Measurements from ENCODE around the gene FOXP4. TPM values are rescaled to one million over a fixed set of nuclear protein-coding genes. Genes with fewer than 3 reads are reported as not detected.
A peak's percentile ranks its signal among the peaks of the same experiment; 100 is the strongest.

The FOXP4 gene
- total RNA-seq, 1 donor from 2014 or later = 22.4 TPM

GRCh38 chr6:41637194-41638001 is 91.2 kb downstream of the FOXP4 start:
- no peak for DNase-seq (ENCODE audit: low read depth)
- no peaks in the 10 kb centered on the region for H3K36me3 ChIP-seq (ENCODE audit: control insufficient read depth, insufficient read depth, low read length)
- TF ChIP-seq, protein P1, sequence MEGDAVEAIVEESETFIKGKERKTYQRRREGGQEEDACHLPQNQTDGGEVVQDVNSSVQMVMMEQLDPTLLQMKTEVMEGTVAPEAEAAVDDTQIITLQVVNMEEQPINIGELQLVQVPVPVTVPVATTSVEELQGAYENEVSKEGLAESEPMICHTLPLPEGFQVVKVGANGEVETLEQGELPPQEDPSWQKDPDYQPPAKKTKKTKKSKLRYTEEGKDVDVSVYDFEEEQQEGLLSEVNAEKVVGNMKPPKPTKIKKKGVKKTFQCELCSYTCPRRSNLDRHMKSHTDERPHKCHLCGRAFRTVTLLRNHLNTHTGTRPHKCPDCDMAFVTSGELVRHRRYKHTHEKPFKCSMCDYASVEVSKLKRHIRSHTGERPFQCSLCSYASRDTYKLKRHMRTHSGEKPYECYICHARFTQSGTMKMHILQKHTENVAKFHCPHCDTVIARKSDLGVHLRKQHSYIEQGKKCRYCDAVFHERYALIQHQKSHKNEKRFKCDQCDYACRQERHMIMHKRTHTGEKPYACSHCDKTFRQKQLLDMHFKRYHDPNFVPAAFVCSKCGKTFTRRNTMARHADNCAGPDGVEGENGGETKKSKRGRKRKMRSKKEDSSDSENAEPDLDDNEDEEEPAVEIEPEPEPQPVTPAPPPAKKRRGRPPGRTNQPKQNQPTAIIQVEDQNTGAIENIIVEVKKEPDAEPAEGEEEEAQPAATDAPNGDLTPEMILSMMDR (IDR thresholded peaks at IDR 0.05; ENCODE audit: insufficient read depth, low read length, poor library complexity, severe bottlenecking) = no peak
- peaks cover 27% of the 10 kb centered on the region for H3K27me3 ChIP-seq (ENCODE audit: control insufficient read depth, insufficient read depth, low read length)
- peak overlapping the region; percentile 48 for H3K4me3 ChIP-seq (ENCODE audit: low read depth, low read length)

GRCh38 chr6:41638002-41638934 is 92.1 kb downstream of the FOXP4 start, which contains the start of gene MDFI:
TSS of gene MDFI (plus strand) at chr6:41638468. CDS start at chr6:41638750, 282 bp downstream.
- DNase-seq (ENCODE audit: low read depth) = no peak
- no peaks in the 10 kb centered on the region for H3K36me3 ChIP-seq (ENCODE audit: control insufficient read depth, insufficient read depth, low read length)
- peaks cover 27% of the 10 kb centered on the region for H3K27me3 ChIP-seq (ENCODE audit: control insufficient read depth, insufficient read depth, low read length)
- TF ChIP-seq, protein P1 (IDR thresholded peaks at IDR 0.05; ENCODE audit: insufficient read depth, low read length, poor library complexity, severe bottlenecking) = no peak
- H3K4me3 ChIP-seq (ENCODE audit: low read depth, low read length) = peak within 1 kb of the TSS; percentile 48

- TF ChIP-seq, protein P1 (IDR thresholded peaks at IDR 0.05; ENCODE audit: insufficient read depth, low read length, poor library complexity, severe bottlenecking) = no peak
- Histone ChIP-seq H3K27me3 (ENCODE audit: control insufficient read depth, insufficient read depth, low read length) (peaks cover 27% of the 10 kb centered on the region), H3K36me3 (ENCODE audit: control insufficient read depth, insufficient read depth, low read length) (no peaks in the 10 kb centered on the region), H3K4me3 (ENCODE audit: low read depth, low read length) (peak overlapping the region; percentile 48)
- no peak for DNase-seq (ENCODE audit: low read depth)
These were observed 93.0 kb downstream of the FOXP4 start for GRCh38 chr6:41638935-41639808.

GRCh38 chr6:41639809-41640371 is 93.7 kb downstream of the FOXP4 start:
- no peak for DNase-seq (ENCODE audit: low read depth)
- H3K27me3 ChIP-seq (ENCODE audit: control insufficient read depth, insufficient read depth, low read length) = peaks cover 27% of the 10 kb centered on the region
- TF ChIP-seq, protein P1 (IDR thresholded peaks at IDR 0.05; ENCODE audit: insufficient read depth, low read length, poor library complexity, severe bottlenecking) = no peak
- no peak overlapping the region for H3K4me3 ChIP-seq (ENCODE audit: low read depth, low read length)
- H3K36me3 ChIP-seq (ENCODE audit: control insufficient read depth, insufficient read depth, low read length) = no peaks in the 10 kb centered on the region

GRCh38 chr6:41640426-41640825 is 94.2 kb downstream of the FOXP4 start:
- no peak for DNase-seq (ENCODE audit: low read depth)
- H3K4me3 ChIP-seq (ENCODE audit: low read depth, low read length) = no peak overlapping the region
- H3K36me3 ChIP-seq (ENCODE audit: control insufficient read depth, insufficient read depth, low read length) = no peaks in the 10 kb centered on the region
- peaks cover 27% of the 10 kb centered on the region for H3K27me3 ChIP-seq (ENCODE audit: control insufficient read depth, insufficient read depth, low read length)
- TF ChIP-seq, protein P1 (IDR thresholded peaks at IDR 0.05; ENCODE audit: insufficient read depth, low read length, poor library complexity, severe bottlenecking) = no peak
